GM19324 (cell line): ENCODE results near the gene SYNGR2.

Experiments used
- ATAC-seq: cut with Tn5 transposase; IDR thresholded peaks from one replicate; pipeline ENCODE4 v1.9.1; 2021; ENCODE audit warnings: mild to moderate bottlenecking, moderate library complexity; ENCODE audit not compliant: unreplicated experiment, low FRiP score

The SYNGR2 gene

DNA sequence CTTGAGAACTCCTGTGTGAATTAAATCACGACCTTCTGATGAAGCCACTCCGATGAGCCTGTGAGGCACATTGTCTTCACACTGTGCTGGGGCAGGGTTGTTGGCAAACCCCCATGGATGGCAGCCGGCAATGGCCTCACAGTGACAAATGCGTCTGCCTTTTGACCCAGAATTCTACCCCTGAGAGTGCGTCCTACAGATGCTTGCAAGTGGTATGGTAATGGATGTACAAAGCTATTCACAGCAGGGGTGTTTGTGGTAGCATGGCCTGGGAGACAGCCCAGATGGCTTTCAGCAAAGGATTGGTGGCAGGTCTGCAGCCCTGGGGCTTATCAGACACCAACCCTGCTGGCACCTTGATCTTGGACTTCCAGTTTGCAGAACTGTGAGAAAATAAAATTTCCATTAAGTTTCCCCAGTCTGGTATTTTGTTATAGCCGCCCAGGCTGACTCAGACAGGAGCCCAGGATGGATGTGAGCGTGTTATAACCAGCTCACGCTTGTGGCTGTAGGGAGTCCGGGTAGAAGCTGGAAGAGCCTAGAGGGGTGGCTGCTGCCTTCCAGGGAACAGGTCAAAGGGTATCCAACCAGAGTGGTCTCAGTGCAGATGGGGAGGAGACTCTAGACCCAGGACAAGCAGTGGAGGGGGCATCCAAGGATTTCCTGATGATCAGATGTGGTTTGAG, 28.9 kb downstream of the SYNGR2 start:
- no peak for ATAC-seq

GRCh38 chr17:78200451-78200850, 32.1 kb downstream of the SYNGR2 start:
- ATAC-seq: no peak

GRCh38 chr17:78202666-78203065, 34.3 kb downstream of the SYNGR2 start:
- ATAC-seq: no peak

GRCh38 chr17:78204387-78205123, 36.2 kb downstream of the SYNGR2 start:
- no peak for ATAC-seq

DNA sequence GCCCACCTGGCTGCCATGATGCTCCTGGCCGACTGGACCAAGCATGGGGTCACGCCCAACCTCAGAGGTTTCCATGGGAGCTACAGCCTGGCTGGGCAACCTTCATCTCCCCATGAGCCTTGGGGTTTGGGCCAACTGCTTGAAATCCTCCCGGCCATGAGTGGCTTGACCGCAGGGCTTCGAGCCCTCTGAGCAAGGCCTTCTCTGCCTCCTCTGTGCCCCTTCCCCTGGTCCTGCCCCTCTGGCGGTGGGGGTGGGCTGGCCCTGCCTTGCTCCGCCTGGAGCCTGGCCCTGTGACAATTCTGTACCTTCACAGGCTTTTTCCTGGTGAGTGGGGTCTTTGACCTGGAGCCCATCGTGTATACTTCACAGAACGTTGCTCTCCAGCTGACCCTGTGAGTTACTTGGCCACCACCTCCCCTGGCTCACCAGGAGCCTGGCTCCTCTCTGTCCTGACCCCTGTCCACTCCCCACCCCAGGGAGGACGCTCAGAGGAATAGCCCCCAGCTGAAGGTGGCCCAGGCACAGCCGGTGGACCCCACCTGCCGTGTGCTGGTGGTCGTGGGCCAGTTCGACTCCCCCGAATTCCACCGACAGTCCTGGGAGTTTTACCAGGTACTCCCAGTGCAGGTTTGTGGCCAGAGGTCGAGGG, 36.9 kb downstream of the SYNGR2 start:
- ATAC-seq: no peak

DNA sequence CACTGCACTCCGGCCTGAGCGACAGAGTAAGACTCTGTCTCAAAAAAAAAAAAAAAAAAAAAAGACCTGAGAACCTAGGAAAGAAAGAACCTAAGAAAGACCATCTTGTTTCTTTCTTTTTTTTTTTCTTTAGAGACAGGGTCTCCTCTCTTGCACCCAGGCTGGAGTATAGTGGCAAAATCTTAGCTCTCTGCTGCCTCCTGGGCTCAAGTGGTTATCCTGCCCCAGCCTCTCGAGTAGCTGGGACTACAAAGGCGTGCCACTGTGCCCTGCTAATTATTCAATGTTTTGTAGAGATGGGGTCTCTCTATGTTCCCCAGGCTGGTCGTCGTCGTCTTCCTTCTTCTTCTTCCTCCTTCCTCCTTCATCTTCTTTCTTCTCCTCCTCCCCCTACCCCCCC, 37.9 kb downstream of the SYNGR2 start:
- ATAC-seq: no peak

GRCh38 chr17:78208486-78208885, 40.1 kb downstream of the SYNGR2 start:
- ATAC-seq: no peak

DNA sequence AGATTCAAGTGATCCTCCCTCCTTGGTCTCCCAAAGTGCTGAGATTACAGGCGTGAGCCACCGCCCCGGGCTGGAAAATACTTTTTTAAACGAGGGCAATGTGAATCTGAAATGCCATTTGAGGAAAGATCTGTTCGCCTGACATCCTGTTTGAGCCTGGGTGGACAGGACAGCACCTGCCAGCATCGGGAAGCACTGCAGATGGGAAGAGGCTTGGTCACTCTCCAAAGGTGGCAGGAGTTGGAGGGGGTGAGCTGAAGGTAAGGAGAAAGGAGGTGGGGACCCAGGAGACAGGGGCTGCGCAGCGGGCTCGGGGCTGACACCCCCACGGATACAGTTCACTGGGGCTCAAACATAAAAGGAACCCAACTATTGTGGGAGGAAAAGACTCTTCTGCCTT, 41.7 kb downstream of the SYNGR2 start:
- no peak for ATAC-seq

GRCh38 chr17:78211032-78211431, 42.7 kb downstream of the SYNGR2 start:
- no peak for ATAC-seq

DNA sequence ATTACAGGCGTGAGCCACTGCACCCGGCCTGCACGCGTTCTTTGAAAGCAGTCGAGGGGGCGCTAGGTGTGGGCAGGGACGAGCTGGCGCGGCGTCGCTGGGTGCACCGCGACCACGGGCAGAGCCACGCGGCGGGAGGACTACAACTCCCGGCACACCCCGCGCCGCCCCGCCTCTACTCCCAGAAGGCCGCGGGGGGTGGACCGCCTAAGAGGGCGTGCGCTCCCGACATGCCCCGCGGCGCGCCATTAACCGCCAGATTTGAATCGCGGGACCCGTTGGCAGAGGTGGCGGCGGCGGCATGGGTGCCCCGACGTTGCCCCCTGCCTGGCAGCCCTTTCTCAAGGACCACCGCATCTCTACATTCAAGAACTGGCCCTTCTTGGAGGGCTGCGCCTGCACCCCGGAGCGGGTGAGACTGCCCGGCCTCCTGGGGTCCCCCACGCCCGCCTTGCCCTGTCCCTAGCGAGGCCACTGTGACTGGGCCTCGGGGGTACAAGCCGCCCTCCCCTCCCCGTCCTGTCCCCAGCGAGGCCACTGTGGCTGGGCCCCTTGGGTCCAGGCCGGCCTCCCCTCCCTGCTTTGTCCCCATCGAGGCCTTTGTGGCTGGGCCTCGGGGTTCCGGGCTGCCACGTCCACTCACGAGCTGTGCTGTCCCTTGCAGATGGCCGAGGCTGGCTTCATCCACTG, 45.8 kb downstream of the SYNGR2 start, which contains the start of gene BIRC5:
TSS of gene BIRC5 (plus strand) at position 238 of the 690 bp plus-strand sequence. CDS start at position 302, 64 bp downstream.
- peak; percentile 85 for ATAC-seq

DNA sequence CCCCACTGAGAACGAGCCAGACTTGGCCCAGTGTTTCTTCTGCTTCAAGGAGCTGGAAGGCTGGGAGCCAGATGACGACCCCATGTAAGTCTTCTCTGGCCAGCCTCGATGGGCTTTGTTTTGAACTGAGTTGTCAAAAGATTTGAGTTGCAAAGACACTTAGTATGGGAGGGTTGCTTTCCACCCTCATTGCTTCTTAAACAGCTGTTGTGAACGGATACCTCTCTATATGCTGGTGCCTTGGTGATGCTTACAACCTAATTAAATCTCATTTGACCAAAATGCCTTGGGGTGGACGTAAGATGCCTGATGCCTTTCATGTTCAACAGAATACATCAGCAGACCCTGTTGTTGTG, 46.3 kb downstream of the SYNGR2 start:
- no peak for ATAC-seq

- no peak for ATAC-seq
Measured at GRCh38 chr17:78219396-78220150, 51.2 kb downstream of the SYNGR2 start.
